ENCODE results near the gene CACNA1I. TPM values are rescaled to one million over a fixed set of nuclear protein-coding genes. Genes with fewer than 3 reads are reported as not detected.

Gene CACNA1I
- total RNA-seq, 1 donor from 2014 or later, result 0.11 TPM

DNA sequence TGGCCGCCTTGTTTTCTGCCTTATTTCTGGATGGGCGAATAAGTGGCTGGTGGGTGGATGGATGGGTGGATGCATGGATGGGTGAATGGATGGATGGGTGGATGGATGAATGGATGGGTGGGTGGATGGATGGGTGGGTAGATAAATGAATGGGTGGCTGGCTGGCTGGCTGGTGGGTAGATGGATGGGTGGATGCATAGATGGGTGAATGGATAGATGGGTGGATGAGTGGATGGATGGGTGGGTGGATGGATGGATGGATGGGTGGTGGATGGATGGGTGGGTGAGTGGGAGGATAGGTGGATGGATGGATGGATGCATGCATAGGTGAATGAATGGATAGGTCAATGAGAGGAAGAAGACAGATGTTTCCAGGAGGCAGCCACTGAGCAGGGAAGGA lies 98.9 kb downstream of the CACNA1I start:
- peaks cover 45% of the 10 kb centered on the region for H3K27me3 Mint-ChIP-seq (ENCODE audit: low read depth, unreplicated experiment)
- Histone ChIP-seq H3K36me3 (ENCODE audit: insufficient read depth, low read length) (no peaks in the 10 kb centered on the region), H2AFZ (ENCODE audit: low read depth, low read length) (no peak overlapping the region)

GRCh38 chr22:39671936-39672335 lies 101.4 kb downstream of the CACNA1I start:
- Mint-ChIP-seq H3K27ac (ENCODE audit: unreplicated experiment) (no peak overlapping the region), H3K36me3 (ENCODE audit: low read depth, unreplicated experiment) (peaks cover 8% of the 10 kb centered on the region), H3K4me3 (ENCODE audit: unreplicated experiment) (no peak overlapping the region), H3K4me1 (ENCODE audit: low read depth, unreplicated experiment) (peaks cover 9% of the 10 kb centered on the region), H3K9me3 (ENCODE audit: unreplicated experiment) (peaks cover 41% of the 10 kb centered on the region), H3K27me3 (ENCODE audit: low read depth, unreplicated experiment) (peaks cover 46% of the 10 kb centered on the region)
- DNase-seq (ENCODE audit: low read depth) (no peak), FAIRE-seq (no peak)
- Histone ChIP-seq H4K20me1 (ENCODE audit: insufficient read depth, low read length) (no peaks in the 10 kb centered on the region), H3K36me3 (ENCODE audit: insufficient read depth, low read length) (no peaks in the 10 kb centered on the region), H3K27me3 (ENCODE audit: insufficient read depth, low read length) (peaks cover 10% of the 10 kb centered on the region), H3K27ac (ENCODE audit: low read depth, low read length) (no peak overlapping the region), H3K9ac (ENCODE audit: low read length) (no peak overlapping the region), H3K4me1 (ENCODE audit: insufficient read depth, low read length) (no peaks in the 10 kb centered on the region), H2AFZ (ENCODE audit: low read depth, low read length) (no peak overlapping the region), H3K4me3 (ENCODE audit: insufficient read depth, low read depth, low read length) (no peak overlapping the region), H3K9me3 (ENCODE audit: insufficient read depth, low read depth, low read length) (peaks cover 10% of the 10 kb centered on the region), H3K4me2 (ENCODE audit: low read length) (no peak overlapping the region), H3K79me2 (ENCODE audit: insufficient read depth, low read length) (no peaks in the 10 kb centered on the region)
- no peak for TF ChIP-seq CTCF (IDR thresholded peaks at IDR 0.05; ENCODE audit: insufficient read depth, low read depth, low read length)
- no peak for TF ChIP-seq EZH2 (IDR thresholded peaks at IDR 0.05; ENCODE audit: insufficient read depth, low read length)

More for the DNA sequence above, 98.9 kb downstream of the CACNA1I start:
- no peaks in the 10 kb centered on the region for H3K4me1 ChIP-seq (ENCODE audit: insufficient read depth, low read length)
- no peak overlapping the region for H3K9ac ChIP-seq (ENCODE audit: low read length)
- DNase-seq (ENCODE audit: low read depth) (no peak), FAIRE-seq (no peak)
- Mint-ChIP-seq H3K9me3 (ENCODE audit: unreplicated experiment) (peaks cover 48% of the 10 kb centered on the region), H3K27ac (ENCODE audit: unreplicated experiment) (no peak overlapping the region), H3K4me3 (ENCODE audit: unreplicated experiment) (no peak overlapping the region), H3K4me1 (ENCODE audit: low read depth, unreplicated experiment) (peaks cover 8% of the 10 kb centered on the region), H3K36me3 (ENCODE audit: low read depth, unreplicated experiment) (peaks cover 8% of the 10 kb centered on the region)
- no peaks in the 10 kb centered on the region for H3K79me2 ChIP-seq (ENCODE audit: insufficient read depth, low read length)
- no peak for TF ChIP-seq CTCF (IDR thresholded peaks at IDR 0.05; ENCODE audit: insufficient read depth, low read depth, low read length)
- TF ChIP-seq EZH2 (IDR thresholded peaks at IDR 0.05; ENCODE audit: insufficient read depth, low read length), result no peak
- no peak overlapping the region for H3K27ac ChIP-seq (ENCODE audit: low read depth, low read length)
- no peaks in the 10 kb centered on the region for H4K20me1 ChIP-seq (ENCODE audit: insufficient read depth, low read length)
- peaks cover 10% of the 10 kb centered on the region for H3K9me3 ChIP-seq (ENCODE audit: insufficient read depth, low read depth, low read length)
- no peaks in the 10 kb centered on the region for H3K27me3 ChIP-seq (ENCODE audit: insufficient read depth, low read length)
- no peak overlapping the region for H3K4me3 ChIP-seq (ENCODE audit: insufficient read depth, low read depth, low read length)
- no peak overlapping the region for H3K4me2 ChIP-seq (ENCODE audit: low read length)

- no peak for FAIRE-seq
- H4K20me1 ChIP-seq (ENCODE audit: insufficient read depth, low read length), result no peaks in the 10 kb centered on the region
- no peak overlapping the region for H3K9ac ChIP-seq (ENCODE audit: low read length)
- peaks cover 10% of the 10 kb centered on the region for H3K9me3 ChIP-seq (ENCODE audit: insufficient read depth, low read depth, low read length)
- H3K9me3 Mint-ChIP-seq (ENCODE audit: unreplicated experiment), result peaks cover 28% of the 10 kb centered on the region
- TF ChIP-seq EZH2 (IDR thresholded peaks at IDR 0.05; ENCODE audit: insufficient read depth, low read length) (no peak), CTCF (IDR thresholded peaks at IDR 0.05; ENCODE audit: insufficient read depth, low read depth, low read length) (no peak)
- H3K4me3 ChIP-seq (ENCODE audit: insufficient read depth, low read depth, low read length), result no peak overlapping the region
- no peak for DNase-seq (ENCODE audit: low read depth)
- no peaks in the 10 kb centered on the region for H3K4me1 ChIP-seq (ENCODE audit: insufficient read depth, low read length)
- no peak overlapping the region for H2AFZ ChIP-seq (ENCODE audit: low read depth, low read length)
- peaks cover 25% of the 10 kb centered on the region for H3K27me3 Mint-ChIP-seq (ENCODE audit: low read depth, unreplicated experiment)
- H3K4me3 Mint-ChIP-seq (ENCODE audit: unreplicated experiment), result no peak overlapping the region
- H3K27ac ChIP-seq (ENCODE audit: low read depth, low read length), result no peak overlapping the region
- peaks cover 8% of the 10 kb centered on the region for H3K36me3 Mint-ChIP-seq (ENCODE audit: low read depth, unreplicated experiment)
- H3K27ac Mint-ChIP-seq (ENCODE audit: unreplicated experiment), result no peak overlapping the region
- no peaks in the 10 kb centered on the region for H3K79me2 ChIP-seq (ENCODE audit: insufficient read depth, low read length)
- no peak overlapping the region for H3K4me2 ChIP-seq (ENCODE audit: low read length)
- H3K27me3 ChIP-seq (ENCODE audit: insufficient read depth, low read length), result peaks cover 10% of the 10 kb centered on the region
- H3K36me3 ChIP-seq (ENCODE audit: insufficient read depth, low read length), result no peaks in the 10 kb centered on the region
- H3K4me1 Mint-ChIP-seq (ENCODE audit: low read depth, unreplicated experiment), result peaks cover 9% of the 10 kb centered on the region
Observed at GRCh38 chr22:39674536-39674935, 104.0 kb downstream of the CACNA1I start.

Measured in astrocyte (in vitro differentiated cells and primary cell).